ENCODE measurements around the gene EPHB3.
A peak's percentile ranks its signal among the peaks of the same experiment; 100 is the strongest.

EPHB3 gene

DNA sequence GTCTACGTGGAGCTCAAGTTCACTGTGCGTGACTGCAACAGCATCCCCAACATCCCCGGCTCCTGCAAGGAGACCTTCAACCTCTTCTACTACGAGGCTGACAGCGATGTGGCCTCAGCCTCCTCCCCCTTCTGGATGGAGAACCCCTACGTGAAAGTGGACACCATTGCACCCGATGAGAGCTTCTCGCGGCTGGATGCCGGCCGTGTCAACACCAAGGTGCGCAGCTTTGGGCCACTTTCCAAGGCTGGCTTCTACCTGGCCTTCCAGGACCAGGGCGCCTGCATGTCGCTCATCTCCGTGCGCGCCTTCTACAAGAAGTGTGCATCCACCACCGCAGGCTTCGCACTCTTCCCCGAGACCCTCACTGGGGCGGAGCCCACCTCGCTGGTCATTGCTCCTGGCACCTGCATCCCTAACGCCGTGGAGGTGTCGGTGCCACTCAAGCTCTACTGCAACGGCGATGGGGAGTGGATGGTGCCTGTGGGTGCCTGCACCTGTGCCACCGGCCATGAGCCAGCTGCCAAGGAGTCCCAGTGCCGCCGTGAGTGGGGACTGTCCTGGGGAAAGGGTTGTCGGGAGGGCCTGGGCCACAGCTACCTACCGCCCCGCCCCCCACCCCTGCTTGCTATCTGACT, 11.2 kb downstream of the EPHB3 start:
- no peak overlapping the region for H3K27ac ChIP-seq (replicated peaks; ENCODE audit: low read length)
- H3K23ac ChIP-seq (ENCODE audit: low read depth, low read length, poor library complexity) = peak overlapping the region; percentile 21
- no peak overlapping the region for H3K4me2 ChIP-seq (ENCODE audit: insufficient read depth, low read length, poor library complexity, severe bottlenecking)
- no peak for DNase-seq (ENCODE audit: low spot score)
- H2BK120ac ChIP-seq (ENCODE audit: low read depth, low read length) = no peak overlapping the region
- H3K18ac ChIP-seq (ENCODE audit: low read length) = peak overlapping the region; percentile 81
- H2BK5ac ChIP-seq (ENCODE audit: low read length) = peak overlapping the region; percentile 43
- peaks cover 45 to 52% of the 10 kb centered on the region in 2 donors for H3K4me1 ChIP-seq (ENCODE audit: control insufficient read depth in 2 of 2, insufficient read depth in 1 of 2, low read depth in 1 of 2, low read length in 2 of 2)
- WGBS, 2 donors (ENCODE audit: extremely low coverage in 2 of 2, insufficient read length in 2 of 2, insufficient replicate concordance in 1 of 2) = no CpG with 5 or more reads among the region's 33 CpGs
- peaks cover 0 to 20% (median 0%) of the 10 kb centered on the region in 3 experiments for H3K27me3 ChIP-seq (ENCODE audit: control insufficient read depth in 3 of 3, insufficient read depth in 3 of 3, low read depth in 1 of 3, low read length in 3 of 3)
- peak overlapping the region; percentile 65 for H3K9ac ChIP-seq (ENCODE audit: low read depth, low read length, poor library complexity)
- H3K4ac ChIP-seq (ENCODE audit: low read length) = no peak overlapping the region
- no peak overlapping the region for H4K8ac ChIP-seq (ENCODE audit: low read depth, low read length)
- H4K91ac ChIP-seq (ENCODE audit: low read depth, low read length, poor library complexity) = peak overlapping the region; percentile 17
- no peak overlapping the region for H3K4me3 ChIP-seq (ENCODE audit: low read length in 2 of 2)
- H2AK5ac ChIP-seq (ENCODE audit: low read depth, low read length) = peak overlapping the region; percentile 48
- H2BK12ac ChIP-seq (ENCODE audit: low read length) = peak overlapping the region; percentile 59
- H3K9me3 ChIP-seq (replicated peaks in 1 of 2; ENCODE audit: control insufficient read depth in 2 of 2, insufficient read depth in 1 of 2, low read depth in 1 of 2, low read length in 2 of 2) = no peaks in the 10 kb centered on the region
- peaks cover 10 to 40% of the 10 kb centered on the region in 2 donors for H3K36me3 ChIP-seq (replicated peaks in 1 of 2; ENCODE audit: control insufficient read depth in 2 of 2, insufficient read depth in 2 of 2, low read length in 2 of 2)
- no peak overlapping the region for H2AFZ ChIP-seq (ENCODE audit: low read length)
- H3K79me1 ChIP-seq (ENCODE audit: low read depth, low read length) = no peaks in the 10 kb centered on the region
- H2BK15ac ChIP-seq (ENCODE audit: low read length) = peak overlapping the region; percentile 70
- no peak overlapping the region for H3K14ac ChIP-seq (ENCODE audit: low read length)

DNA sequence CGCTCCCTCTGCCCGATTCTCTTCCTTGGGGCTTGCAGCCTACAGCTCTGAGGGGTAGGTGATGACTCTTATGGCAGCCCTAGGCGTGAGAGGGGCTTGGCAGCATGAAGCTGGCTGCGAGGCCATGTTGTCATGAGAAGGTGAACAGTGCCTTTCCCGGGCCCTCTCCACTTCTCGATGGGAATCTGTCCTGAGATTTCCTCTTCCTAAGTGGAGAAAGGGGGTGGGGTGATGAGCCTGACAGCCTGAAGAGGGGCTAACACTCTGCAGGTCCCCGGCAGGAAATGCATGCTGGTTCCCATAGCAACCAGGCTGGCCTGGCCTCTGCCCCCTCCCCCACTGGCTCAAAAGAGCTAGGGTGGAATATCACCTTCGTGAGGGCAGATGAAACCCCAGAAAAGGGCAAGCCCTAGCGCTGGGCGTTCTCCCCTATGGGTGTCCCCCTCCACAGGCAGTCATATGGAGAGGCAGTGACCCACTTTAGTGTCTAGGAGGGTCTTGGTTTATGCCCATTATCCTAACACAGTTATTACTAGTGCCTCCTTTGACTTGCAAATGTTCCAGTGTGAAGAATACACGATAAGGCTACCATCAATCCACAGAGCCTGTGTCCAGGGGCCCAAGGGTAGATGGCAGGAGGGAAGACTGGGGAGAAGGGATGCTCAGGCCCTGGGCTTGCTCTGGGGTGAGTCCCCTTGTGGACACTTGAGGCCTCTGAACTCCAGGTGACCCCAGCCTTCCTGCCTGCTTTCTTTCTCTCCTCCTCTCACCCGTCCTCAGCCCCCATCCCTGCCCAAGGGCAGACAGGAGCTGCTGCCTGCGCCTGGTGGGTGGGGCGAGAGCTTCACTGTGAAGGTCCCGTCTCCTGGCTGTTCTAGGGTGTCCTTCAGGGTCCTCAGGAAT, 13.2 kb downstream of the EPHB3 start:
- no peak for DNase-seq (ENCODE audit: low spot score)
- no peak overlapping the region for H3K9ac ChIP-seq (ENCODE audit: low read depth, low read length, poor library complexity)
- H2BK120ac ChIP-seq (ENCODE audit: low read depth, low read length) = peak overlapping the region; percentile 7
- no peak overlapping the region for H3K4me3 ChIP-seq (ENCODE audit: low read length in 2 of 2)
- H3K4me1 ChIP-seq (ENCODE audit: control insufficient read depth in 2 of 2, insufficient read depth in 1 of 2, low read depth in 1 of 2, low read length in 2 of 2) = peaks cover 38 to 46% of the 10 kb centered on the region in 2 donors
- H4K8ac ChIP-seq (ENCODE audit: low read depth, low read length) = no peak overlapping the region
- WGBS, 2 donors (ENCODE audit: extremely low coverage in 2 of 2, insufficient read length in 2 of 2, insufficient replicate concordance in 1 of 2) = no CpG with 5 or more reads among the region's 15 CpGs
- H2BK5ac ChIP-seq (ENCODE audit: low read length) = no peak overlapping the region
- no peak overlapping the region for H2BK12ac ChIP-seq (ENCODE audit: low read length)
- H3K79me1 ChIP-seq (ENCODE audit: low read depth, low read length) = no peaks in the 10 kb centered on the region
- peak overlapping the region; percentile 22 for H3K18ac ChIP-seq (ENCODE audit: low read length)
- H2BK15ac ChIP-seq (ENCODE audit: low read length) = no peak overlapping the region
- H3K4me2 ChIP-seq (ENCODE audit: insufficient read depth, low read length, poor library complexity, severe bottlenecking) = peak overlapping the region; percentile 45
- peak overlapping the region; percentile 41 for H2AFZ ChIP-seq (ENCODE audit: low read length)
- H3K4ac ChIP-seq (ENCODE audit: low read length) = no peak overlapping the region
- H3K27me3 ChIP-seq (ENCODE audit: control insufficient read depth in 3 of 3, insufficient read depth in 3 of 3, low read depth in 1 of 3, low read length in 3 of 3) = peaks cover 0 to 13% (median 0%) of the 10 kb centered on the region in 3 experiments
- no peak overlapping the region for H3K23ac ChIP-seq (ENCODE audit: low read depth, low read length, poor library complexity)
- H3K27ac ChIP-seq (replicated peaks; ENCODE audit: low read length) = no peak overlapping the region
- H3K9me3 ChIP-seq (replicated peaks in 1 of 2; ENCODE audit: control insufficient read depth in 2 of 2, insufficient read depth in 1 of 2, low read depth in 1 of 2, low read length in 2 of 2) = no peaks in the 10 kb centered on the region
- H4K91ac ChIP-seq (ENCODE audit: low read depth, low read length, poor library complexity) = no peak overlapping the region
- no peak overlapping the region for H3K14ac ChIP-seq (ENCODE audit: low read length)
- peak overlapping the region; percentile 98 for H2AK5ac ChIP-seq (ENCODE audit: low read depth, low read length)
- H3K36me3 ChIP-seq (replicated peaks in 1 of 2; ENCODE audit: control insufficient read depth in 2 of 2, insufficient read depth in 2 of 2, low read length in 2 of 2) = peaks cover 10 to 59% of the 10 kb centered on the region in 2 donors

DNA sequence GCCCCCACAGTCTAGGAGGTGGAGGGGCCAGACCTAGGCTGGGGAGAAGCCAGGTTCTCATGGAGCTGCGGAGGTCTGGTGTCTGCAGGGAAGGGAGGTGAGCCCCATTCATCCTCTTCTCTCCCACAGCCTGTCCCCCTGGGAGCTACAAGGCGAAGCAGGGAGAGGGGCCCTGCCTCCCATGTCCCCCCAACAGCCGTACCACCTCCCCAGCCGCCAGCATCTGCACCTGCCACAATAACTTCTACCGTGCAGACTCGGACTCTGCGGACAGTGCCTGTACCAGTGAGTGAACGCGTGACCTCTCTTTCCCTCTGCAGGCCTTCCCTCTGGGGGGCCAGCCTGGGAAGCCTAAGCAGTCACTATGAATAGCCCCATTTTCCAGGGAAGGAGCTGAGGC, 14.1 kb downstream of the EPHB3 start:
- H2AFZ ChIP-seq (ENCODE audit: low read length) = no peak overlapping the region
- H3K23ac ChIP-seq (ENCODE audit: low read depth, low read length, poor library complexity) = peak overlapping the region; percentile 70

More for the DNA sequence above, 14.1 kb downstream of the EPHB3 start:
- Histone ChIP-seq H3K27me3 (ENCODE audit: control insufficient read depth in 3 of 3, insufficient read depth in 3 of 3, low read depth in 1 of 3, low read length in 3 of 3) (peaks cover 0 to 13% (median 0%) of the 10 kb centered on the region in 3 experiments), H4K8ac (ENCODE audit: low read depth, low read length) (no peak overlapping the region), H3K4me1 (ENCODE audit: control insufficient read depth in 2 of 2, insufficient read depth in 1 of 2, low read depth in 1 of 2, low read length in 2 of 2) (peaks cover 29 to 40% of the 10 kb centered on the region in 2 donors), H3K18ac (ENCODE audit: low read length) (peak overlapping the region; percentile 2), H3K27ac (replicated peaks; ENCODE audit: low read length) (no peak overlapping the region), H3K9me3 (replicated peaks in 1 of 2; ENCODE audit: control insufficient read depth in 2 of 2, insufficient read depth in 1 of 2, low read depth in 1 of 2, low read length in 2 of 2) (no peaks in the 10 kb centered on the region), H2BK120ac (ENCODE audit: low read depth, low read length) (no peak overlapping the region), H4K91ac (ENCODE audit: low read depth, low read length, poor library complexity) (no peak overlapping the region), H2BK15ac (ENCODE audit: low read length) (peak overlapping the region; percentile 12), H3K79me1 (ENCODE audit: low read depth, low read length) (no peaks in the 10 kb centered on the region), H2BK12ac (ENCODE audit: low read length) (peak overlapping the region; percentile 19), H3K14ac (ENCODE audit: low read length) (peak overlapping the region; percentile 42), H2AK5ac (ENCODE audit: low read depth, low read length) (peak overlapping the region; percentile 98), H3K4ac (ENCODE audit: low read length) (no peak overlapping the region), H3K4me2 (ENCODE audit: insufficient read depth, low read length, poor library complexity, severe bottlenecking) (no peak overlapping the region), H3K4me3 (ENCODE audit: low read length in 2 of 2) (no peak overlapping the region), H2BK5ac (ENCODE audit: low read length) (no peak overlapping the region), H3K9ac (ENCODE audit: low read depth, low read length, poor library complexity) (no peak overlapping the region), H3K36me3 (replicated peaks in 1 of 2; ENCODE audit: control insufficient read depth in 2 of 2, insufficient read depth in 2 of 2, low read length in 2 of 2) (peaks cover 14 to 68% of the 10 kb centered on the region in 2 donors)
- DNase-seq (ENCODE audit: low spot score) = no peak
- no CpG with 5 or more reads among the region's 9 CpGs for WGBS, 2 donors (ENCODE audit: extremely low coverage in 2 of 2, insufficient read length in 2 of 2, insufficient replicate concordance in 1 of 2)
